NCI-H1105 (cell line): ENCODE data around the gene IMPDH2.
"Not testable (repeated sequence)": the region's sequence is repeated elsewhere in the genome, so short reads cannot be mapped to it uniquely, and the experiment has no call there.

ENCODE experiments used
- DNase-seq: peaks from one replicate; lab custom pipeline; 2025; lab: John Stamatoyannopoulos, UW

The IMPDH2 gene

DNA sequence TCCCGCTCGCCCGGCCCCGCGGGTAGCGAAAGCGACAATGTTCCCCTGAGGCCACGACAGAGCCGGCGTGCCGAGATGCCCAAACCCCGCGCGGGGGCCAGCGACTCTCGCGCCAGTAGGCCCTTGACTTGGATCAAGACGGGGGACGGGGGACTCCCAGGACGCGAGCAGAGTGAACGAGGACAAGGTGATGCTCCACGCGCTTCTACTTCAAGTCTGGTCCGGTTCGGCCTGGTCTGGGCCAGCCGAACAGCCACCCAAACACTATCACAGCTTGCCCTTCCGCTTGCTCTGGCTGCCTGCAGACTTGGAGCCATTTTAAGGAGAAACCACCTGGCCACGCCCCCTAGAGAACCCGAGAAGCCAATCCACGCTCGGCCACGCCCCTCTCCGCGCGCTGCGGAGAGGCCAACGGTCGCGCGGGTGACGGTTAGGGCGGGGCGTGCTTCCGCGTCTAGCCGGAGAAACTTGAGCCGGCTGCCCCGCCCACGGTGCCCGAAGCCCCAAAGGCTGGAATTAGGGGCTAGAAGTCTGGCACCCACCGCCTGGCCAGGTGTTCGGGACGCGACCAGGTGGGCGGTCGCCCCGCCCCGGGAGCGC, 7.9 kb downstream of the IMPDH2 start:
- DNase-seq, result peak; percentile 92

DNA sequence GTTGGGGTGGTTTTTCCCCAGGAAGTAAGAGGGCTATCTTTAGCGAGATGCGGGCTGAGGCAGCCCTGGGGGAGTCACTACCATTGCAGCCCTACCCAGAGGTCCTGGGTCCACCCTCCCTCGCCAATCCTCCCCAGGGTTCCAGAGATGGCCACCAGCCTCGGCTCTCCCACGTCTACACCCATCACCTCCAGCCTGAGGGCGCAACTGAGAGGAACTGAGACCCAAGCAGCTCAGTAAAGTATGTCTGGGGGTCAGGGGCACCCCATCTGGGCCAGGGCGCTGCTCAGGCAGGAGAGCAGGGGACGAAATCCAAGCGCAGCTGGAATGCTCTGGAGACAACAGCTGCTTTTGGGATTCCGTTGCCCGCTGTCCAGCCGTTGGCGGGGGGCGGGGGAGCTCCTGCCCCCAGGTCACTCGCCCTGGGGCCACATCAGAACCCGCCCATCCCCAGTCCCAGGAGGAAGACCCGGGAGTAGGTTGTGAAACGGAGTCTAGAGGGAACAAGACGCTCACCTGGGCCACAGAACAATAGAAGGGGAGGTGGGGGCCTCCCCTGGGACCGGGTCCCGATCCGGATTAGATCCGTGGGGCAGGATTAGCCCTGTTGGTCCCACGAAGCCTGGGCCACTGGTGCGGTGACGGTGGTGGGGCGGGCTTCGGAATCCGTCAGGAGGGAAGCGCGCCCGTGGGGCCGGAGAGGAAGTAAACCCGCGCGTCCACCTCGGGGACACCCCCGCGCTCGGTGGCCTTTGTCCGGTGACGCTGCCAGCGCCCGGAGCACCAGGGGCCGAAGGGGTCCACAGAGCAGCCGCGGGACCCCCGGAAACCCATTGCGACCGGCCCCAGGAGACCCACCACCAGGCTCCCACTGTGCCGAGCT, 8.6 kb downstream of the IMPDH2 start:
- DNase-seq, result no peak

DNA sequence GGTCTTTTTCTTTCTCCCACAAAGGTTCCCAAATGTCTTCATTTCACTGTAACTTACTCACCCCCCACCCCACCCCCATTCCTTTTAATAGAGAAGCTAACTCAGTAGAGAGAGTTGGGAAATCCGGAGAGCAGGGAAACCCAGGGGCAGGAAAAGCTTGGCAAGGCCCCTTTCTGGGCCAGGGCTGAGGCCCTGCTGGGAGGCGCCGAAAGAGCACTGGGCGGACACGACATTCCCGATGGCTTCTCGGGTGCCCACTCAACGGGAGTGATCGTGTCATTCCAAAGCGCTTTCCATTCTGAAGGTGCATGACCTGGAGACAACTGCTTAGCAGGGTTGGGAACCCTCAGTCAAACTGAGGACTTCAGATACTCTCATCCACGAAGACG, 9.3 kb downstream of the IMPDH2 start:
- DNase-seq, result no peak

DNA sequence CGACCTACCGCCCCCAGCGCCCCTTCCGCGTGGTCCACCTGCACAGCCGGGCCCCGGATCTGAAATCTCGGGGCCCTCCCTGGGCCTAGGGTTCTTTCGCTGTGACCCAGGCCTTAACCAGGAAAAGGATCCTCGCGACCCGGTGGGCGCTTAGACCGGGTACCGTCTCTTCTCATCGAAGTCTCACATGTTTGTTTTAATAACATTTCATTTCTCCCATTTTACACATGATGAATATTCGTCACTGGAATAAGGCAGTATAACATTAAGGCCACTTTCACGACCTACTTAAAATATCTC, 10.5 kb downstream of the IMPDH2 start:
- DNase-seq, result no peak

DNA sequence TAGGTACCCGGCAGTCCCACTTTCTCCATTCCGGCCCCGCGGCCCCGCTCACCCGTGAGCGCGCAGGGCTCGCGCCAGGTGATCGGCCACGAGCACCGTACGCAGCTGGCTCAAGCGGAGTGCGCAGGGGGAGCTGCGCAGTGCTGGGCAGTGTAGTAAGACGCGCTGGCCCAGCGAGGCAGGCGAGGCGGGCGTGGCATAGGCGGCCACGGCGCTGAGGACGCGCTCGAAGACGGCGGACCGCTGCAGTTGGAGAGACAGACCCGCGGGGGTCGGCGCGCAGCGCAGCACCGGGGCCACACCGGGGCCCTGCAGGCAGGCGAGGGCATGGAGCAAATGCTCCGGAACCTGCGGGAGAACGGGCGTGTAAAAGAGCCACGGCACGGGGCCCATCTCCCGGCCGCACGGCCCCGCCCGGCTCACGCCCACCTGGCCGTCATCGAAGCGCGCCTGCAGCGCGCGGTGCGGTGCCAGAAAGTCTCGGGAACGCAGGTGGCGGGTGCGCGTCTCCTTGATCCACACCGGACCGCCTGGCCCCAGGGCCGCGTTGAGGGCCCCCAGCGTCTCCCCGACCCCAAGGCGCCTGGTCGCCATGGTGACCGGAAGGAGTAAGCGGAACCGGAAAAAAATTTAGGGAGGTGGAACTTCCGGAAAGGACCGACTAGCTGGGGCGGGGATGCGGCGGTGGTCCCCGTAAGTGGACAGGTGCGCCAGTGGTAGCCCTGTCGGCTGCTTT, 11.1 kb downstream of the IMPDH2 start, which contains the start of gene DALRD3:
TSS of gene DALRD3 (minus strand) at position 610 of the 736 bp plus-strand sequence. CDS start at position 594, 16 bp downstream.
- peak; percentile 80 for DNase-seq

DNA sequence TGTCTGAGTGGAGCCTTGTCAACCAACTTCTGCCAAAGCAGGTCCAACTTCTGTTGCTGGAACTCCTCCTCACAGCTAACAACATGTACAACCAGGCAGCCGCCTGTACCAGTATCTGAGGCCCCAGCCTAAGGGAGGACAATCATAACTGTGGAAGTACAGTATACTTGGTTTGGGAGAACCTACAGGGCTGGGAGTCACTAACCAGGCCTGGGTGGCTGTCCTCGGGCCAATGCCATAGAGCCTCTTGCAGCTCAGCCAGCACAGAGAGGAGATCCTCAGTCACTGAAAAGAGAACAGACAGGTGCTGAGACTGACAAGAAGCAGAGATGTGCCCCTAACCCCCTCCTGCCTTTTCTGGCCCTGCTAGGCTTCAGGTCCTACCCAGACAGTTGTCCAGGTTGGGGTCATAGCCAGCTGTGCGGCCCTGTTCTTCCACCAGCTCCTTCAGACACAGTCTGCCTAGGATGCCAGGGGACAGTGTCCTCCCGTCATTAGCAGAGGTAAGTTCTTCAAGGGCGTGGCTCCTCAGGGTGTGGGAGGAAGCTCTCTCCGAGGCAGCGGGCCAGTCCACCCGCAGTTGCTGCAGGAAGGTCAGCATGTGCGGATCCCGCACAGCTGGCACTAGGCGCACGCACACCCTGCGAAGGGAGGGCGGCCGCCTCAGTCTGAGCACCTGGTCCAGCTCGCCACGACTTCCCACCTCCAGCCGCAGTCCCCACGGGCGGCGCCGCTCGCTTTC, 11.8 kb downstream of the IMPDH2 start:
- no peak for DNase-seq

DNA sequence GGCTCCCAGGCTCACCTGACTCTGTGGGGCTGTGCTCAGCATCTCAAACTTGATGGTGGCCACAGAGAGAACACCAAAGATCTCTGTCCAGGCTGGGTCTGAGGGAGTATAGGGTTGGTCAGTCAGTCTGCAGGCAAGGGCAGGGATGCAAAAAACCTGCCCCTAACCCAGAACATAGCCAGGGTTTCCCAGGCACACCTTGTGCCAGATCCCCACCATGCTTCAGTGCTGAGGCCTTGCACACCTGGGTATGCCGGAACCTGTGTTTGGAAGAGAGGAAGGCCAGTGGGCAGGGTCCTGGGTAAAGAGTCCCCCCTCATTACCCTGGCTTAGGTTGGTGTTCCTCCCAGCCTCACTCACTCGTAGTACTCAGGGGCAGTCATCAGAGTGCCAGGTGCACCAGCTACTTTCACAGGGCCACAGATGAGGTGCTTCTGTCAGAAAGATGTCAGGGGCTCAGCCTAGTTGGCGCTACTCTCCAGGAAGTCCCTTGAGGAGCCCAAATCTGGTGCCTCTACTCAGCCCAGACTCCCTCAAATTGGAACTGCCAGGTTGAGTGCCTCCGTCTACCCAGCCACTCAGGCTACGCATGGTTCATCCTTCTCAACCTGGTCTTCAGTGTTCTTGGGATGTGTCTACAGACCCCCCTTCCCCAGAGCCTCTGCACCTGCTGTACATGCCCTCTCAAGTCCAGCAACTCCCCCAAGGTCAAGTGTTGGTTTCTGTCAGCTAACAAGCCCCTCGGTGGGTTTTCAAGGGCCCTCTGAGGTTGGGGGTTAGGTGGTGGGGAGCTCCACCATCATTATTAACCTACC, 12.6 kb downstream of the IMPDH2 start:
- no peak for DNase-seq

DNA sequence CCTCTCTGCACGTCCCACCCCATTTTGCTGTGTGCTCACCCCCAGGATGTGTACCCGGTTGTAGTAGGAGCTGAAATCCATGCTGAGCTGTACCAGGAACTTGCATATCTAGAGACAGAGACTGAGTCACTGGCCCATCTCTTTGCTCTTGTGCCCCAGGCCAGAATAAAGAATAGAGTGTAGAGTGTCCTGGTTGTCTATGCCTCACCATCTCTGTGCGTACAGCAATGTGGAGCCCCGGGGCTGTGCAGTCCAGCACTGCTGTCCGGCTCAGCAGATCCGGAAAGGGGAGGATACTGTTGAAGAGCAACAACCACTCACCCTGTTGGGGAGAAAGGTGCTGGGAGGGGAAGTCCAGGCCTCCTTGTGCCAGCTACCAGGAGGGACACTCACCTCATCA, 13.4 kb downstream of the IMPDH2 start:
- no peak for DNase-seq

DNA sequence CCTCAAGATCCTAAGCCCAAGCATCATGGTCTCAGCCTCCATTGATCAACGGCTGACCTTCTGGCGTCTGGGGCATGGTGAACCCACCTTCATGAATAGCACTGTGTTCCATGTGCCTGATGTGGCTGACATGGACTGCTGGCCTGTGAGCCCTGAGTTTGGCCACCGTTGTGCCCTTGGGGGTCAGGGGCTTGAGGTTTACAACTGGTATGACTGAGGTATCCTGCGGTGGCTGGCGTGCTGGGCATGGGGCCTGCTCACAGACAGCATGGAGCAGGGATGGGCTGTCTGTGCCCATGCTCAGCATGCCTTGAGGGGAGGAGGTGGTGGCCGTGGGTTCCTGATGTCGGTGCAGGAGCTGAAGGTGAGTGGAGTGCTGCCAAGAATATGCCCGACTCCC, 14.1 kb downstream of the IMPDH2 start:
- DNase-seq, result no peak

DNA sequence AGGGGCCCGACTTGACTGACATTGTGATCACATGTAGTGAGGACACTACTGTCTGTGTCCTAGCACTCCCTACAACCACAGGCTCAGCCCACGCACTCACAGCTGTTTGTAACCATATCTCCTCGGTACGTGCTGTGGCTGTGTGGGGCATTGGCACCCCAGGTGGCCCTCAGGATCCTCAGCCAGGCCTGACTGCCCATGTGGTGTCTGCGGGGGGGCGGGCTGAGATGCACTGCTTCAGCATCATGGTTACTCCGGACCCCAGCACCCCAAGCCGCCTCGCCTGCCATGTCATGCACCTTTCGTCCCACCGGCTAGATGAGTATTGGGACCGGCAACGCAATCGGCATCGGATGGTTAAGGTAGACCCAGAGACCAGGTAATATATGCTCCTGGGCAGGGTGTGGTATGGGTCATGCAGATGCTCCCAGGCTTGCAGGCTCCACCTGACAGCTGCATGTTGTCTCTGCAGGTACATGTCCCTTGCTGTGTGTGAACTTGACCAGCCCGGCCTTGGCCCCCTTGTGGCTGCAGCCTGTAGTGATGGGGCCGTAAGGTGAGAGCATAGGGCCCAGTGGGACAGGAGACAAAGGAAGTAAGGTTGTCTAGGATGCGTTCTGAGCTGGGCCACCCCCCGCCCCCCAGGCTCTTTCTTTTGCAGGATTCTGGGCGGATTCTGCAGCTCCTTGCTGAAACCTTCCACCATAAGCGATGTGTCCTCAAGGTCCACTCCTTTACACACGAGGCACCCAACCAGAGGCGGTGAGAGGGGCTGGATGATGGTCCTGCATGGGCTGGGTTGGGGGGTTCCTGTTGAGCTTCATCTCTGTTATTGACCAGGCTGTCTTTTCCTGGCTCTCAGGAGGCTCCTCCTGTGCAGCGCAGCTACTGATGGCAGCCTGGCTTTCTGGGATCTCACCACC, 15.2 kb downstream of the IMPDH2 start:
- no peak for DNase-seq

DNA sequence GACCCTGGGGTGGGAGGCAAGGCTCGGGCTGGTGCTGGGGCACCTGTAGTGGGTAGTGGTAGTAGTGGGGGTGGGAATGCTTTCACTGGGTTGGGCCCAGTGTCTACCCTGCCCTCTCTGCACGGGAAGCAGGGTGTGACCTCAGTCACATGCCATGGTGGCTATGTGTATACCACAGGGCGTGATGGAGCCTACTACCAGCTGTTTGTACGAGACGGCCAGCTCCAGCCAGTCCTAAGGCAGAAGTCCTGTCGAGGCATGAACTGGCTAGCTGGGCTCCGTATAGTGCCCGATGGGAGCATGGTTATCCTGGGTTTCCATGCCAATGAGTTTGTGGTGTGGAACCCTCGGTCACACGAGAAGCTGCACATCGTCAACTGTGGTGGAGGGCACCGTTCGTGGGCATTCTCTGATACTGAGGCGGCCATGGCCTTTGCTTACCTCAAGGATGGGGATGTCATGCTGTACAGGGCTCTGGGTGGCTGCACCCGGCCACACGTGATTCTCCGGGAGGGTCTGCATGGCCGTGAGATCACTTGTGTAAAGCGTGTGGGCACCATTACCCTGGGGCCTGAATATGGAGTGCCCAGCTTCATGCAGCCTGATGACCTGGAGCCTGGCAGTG, 16.0 kb downstream of the IMPDH2 start:
- no peak for DNase-seq

DNA sequence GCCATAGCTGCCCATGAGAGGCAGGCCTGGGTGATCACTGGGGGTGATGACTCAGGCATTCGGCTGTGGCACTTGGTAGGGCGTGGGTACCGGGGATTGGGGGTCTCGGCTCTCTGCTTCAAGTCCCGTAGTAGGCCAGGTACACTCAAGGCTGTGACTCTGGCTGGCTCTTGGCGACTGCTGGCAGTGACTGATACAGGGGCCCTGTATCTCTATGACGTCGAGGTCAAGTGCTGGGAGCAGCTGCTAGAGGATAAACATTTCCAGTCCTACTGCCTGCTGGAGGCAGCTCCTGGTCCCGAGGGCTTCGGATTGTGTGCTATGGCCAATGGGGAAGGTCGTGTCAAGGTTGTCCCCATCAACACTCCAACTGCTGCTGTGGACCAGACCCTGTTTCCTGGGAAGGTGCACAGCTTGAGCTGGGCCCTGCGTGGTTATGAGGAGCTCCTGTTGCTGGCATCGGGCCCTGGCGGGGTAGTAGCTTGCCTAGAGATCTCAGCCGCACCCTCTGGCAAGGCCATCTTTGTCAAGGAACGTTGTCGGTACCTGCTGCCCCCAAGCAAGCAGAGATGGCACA, 16.7 kb downstream of the IMPDH2 start:
- DNase-seq, result no peak

DNA sequence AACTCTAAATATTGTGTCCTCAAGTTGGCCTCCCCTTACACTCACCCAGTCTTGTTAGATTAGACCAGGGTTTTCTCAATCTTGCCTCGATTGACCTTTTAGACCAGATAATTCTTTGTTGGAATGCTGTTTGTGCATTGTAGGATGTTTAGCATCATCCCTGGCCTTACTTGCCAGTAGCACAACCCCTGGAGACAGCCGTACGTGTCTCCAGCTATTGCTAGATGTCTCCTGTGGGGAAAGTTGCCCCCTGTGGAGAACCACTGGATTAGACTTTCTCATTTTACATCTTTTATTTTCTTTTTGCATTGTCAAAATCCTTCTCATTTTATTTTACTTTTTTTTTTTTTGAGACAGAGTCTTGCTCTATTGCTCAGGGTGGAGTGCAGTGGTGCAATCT, 19.8 kb downstream of the IMPDH2 start:
- no peak for DNase-seq

DNA sequence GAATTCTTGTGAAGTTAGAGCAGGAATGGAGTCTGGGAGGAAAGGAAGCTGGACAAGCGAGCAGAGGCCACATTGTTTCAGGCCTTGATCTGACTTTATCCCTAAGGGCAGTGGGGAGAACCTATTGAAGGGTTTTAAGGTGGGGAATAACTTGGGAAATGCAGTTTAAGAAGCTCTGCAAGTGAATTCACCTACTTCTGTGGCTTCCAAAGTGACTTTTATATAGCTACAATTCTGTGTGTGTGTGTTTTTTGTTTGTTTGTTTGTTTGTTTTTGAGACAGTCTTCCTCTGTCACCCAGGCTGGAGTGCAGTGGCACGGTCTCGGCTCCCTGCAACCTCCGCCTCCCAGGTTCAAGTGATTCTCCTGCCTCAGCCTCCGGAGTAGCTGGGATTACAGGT, 20.6 kb downstream of the IMPDH2 start:
- DNase-seq, result not testable (repeated sequence)

DNA sequence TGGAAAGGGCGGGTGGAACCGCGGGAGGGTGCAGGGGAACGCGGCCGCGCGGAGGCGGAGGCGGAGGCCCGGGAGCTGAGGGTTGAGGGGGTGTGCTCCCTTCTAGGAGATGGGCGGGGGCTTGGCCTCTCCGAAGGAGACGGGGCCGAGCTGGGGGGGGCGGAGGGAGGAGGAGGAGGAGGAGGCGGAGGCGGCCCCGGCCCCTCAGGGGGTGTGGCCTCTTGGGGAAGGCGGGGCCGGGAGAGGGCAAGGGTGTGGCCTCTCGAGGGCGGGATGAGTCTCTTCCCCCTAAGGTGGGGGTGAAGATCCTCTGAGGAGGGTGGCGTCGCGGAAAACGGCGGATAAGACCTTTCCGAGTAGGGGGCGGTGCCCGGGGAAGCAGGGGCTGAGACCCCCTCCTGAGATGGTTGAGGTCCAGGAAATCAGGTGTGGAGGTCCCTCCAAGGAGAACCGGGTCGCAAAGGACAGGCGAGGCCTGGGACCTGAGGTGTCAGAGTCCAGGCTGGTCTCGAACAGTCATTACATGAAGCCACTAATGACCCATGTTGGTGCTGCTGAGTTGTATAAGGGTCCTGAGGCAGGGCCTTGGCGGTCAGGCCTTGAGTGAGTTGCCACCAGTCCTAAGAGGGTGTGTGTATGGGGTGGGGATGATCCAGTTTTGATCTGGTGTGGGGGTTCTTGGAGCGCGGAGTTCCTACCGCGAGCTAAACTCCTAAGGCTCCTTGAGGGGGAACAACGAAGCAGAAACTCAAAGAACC, 21.2 kb downstream of the IMPDH2 start:
- DNase-seq, result peak; percentile 56

DNA sequence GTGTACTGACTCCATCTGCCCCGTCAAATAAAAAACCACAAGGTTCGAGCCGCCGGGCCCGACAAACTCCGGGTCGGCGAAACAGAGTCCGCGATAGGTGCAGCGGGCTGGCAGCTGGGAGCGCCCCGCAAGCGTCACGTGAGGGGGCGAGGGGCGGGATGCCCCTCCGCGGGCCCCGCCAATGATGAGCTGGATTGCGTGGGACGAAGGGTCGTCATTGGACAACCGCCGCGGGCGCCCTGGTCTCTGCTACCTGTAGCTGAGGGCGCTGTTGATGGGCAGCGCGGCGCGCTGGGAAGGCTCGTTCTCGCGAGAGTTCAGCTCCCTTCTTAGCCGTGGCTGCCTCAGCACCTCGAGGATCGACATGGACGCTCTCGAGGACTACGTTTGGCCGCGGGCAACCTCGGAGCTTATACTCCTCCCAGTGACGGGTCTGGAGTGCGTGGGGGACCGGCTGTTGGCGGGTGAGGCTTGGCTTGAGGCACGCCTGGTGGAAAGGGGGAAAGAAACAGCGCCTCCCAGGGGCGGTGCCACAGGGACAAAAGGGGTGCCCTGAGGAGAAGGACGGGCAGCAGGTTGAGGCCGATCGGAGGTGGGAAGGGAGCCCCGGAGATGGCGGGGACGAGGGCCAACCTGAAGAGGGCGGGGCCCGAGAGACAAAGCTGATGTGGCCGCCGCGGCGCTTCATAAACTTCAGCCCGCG, 22.0 kb downstream of the IMPDH2 start, which contains the start of gene WDR6:
TSS of gene WDR6 (plus strand) at position 324 of the 703 bp plus-strand sequence. CDS start at position 365, 41 bp downstream.
- peak; percentile 87 for DNase-seq

DNA sequence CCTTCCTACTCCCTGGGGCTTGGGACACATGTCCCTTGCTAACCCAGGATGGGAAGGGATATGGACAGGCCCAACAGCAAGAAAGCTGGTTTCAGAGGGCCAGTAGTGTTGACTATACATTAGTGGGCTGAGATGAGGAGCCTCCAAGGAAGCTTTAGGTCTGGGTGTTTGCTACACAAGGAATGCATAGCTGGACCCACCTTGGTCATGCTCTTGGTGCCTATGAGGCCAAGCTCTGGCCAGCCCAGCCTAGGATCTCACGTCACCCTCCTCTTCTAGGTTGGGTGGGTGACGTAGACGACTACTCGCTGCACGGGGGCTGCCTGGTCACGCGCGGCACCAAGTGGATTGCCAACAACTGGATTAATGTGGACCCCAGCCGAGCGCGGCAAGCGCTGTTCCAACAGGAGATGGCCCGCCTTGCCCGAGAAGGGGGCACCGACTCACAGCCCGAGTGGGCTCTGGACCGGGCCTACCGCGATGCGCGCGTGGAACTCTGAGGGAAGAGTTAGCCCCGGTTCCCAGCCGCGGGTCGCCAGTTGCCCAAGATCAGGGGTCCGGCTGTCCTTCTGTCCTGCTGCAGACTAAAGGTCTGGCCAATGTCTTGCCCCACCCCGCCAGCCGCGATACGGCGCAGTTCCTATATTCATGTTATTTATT, 22.7 kb downstream of the IMPDH2 start:
- DNase-seq, result no peak
